IPS DF 4.7 (cell line): ENCODE data around the gene RGPD4.
"Not testable (repeated sequence)": the region's sequence is repeated elsewhere in the genome, so short reads cannot be mapped to it uniquely, and the experiment has no call there.

Experiments
- DNase-seq: peaks from one replicate; pipeline ENCODE4 v3.0.0-alpha.2; 2013; ENCODE audit warnings: low spot score; ENCODE audit errors: extremely low read depth

Gene RGPD4

DNA sequence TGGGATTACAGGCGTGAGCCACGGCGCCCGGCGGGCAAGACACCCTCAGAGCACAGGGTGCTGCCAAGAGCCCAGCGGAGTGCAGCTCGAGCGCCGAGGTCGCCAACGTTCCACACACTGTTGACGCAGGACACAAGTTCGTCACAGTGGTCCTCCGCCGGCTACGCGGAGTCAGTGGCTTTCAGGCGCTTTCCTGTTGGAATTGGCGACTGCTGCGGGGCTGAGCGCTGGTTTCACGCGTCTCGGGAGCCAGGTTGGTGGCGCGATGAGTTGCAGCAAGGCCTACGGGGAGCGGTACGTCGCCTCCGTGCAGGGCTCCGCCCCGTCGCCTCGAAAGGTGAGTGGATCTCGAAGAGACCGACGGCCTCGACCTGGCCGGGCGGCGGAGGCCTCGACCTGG lies at the start of gene RGPD4:
RGPD4 (plus strand) TSS at position 144 of the 400 bp plus-strand sequence; CDS start at position 266, 122 bp downstream.
- DNase-seq, result not testable (repeated sequence)

DNA sequence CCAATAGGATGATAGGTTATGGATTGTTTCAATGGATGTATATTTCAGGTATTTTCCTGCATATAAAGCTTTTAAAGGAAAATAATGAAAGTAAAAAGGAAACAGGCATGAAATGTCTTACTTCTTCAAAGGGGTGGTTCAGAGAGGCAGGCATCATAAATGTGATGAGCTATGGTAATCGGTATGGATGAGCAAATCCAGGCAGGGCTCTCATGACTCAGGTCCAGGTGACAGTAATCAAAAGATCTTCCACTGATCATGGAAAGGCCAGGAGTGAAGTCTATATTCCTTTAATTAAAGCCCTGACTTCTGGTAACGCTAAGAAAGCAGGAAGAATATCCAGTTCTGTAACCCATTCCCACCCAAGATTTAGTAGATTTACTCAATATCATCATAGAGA lies 48.7 kb upstream of the RGPD4 start:
- no peak for DNase-seq

DNA sequence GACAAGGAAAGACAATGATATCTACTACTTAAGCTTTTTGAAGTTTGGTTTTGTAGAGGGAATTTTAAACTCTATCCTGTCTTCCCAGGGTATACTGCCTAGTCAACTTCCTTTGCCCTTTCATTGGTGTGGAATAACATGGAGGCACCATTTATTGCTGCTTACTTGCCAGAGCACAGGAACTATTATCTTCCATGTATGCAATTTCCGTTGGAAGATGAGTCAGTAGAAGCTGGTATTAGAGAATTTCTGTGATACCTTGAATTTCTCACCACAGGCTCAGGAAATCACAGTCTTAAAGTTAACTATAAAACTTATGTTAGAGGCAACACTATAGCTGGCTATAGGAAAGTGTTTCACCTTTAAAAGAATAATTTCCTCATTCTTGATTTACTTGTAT lies 40.9 kb upstream of the RGPD4 start:
- DNase-seq, result no peak

DNA sequence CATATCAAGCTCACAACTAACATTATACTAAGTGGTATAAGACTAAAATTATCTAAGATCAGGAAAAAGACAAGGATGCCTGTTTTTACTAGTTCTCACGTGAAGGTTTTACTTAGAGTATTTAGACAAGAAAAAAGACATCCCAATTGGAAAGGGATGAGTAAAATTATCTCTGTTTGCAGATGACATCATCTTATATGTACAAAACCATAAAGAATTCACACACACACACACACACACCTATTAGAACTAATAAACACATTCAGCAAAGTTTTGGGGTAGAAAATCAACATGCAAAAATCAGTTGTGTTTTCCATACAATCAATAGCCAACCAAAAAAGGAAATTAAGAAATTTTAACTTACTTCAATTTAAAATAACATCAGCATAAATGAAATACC lies 35.9 kb upstream of the RGPD4 start:
- DNase-seq, result no peak

DNA sequence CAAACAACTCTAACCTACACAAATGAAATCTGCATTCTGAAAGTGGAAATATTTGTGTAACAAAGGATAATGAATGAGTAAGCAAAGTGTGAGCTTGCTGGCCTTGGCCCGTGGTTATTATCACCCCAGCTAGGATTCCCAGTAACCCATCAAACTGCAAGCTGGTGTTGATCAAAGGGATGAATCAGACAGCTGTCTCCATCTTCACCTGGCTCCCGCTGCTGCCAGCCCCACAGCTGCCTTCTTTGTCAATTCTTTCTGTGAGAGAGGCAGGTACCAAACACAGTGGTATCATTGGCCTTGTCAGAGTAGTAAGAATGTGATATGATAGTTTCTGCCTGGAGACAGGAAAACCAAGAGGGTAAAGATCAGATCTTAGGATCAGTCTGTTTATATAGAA lies 25.2 kb upstream of the RGPD4 start:
- DNase-seq, result no peak

DNA sequence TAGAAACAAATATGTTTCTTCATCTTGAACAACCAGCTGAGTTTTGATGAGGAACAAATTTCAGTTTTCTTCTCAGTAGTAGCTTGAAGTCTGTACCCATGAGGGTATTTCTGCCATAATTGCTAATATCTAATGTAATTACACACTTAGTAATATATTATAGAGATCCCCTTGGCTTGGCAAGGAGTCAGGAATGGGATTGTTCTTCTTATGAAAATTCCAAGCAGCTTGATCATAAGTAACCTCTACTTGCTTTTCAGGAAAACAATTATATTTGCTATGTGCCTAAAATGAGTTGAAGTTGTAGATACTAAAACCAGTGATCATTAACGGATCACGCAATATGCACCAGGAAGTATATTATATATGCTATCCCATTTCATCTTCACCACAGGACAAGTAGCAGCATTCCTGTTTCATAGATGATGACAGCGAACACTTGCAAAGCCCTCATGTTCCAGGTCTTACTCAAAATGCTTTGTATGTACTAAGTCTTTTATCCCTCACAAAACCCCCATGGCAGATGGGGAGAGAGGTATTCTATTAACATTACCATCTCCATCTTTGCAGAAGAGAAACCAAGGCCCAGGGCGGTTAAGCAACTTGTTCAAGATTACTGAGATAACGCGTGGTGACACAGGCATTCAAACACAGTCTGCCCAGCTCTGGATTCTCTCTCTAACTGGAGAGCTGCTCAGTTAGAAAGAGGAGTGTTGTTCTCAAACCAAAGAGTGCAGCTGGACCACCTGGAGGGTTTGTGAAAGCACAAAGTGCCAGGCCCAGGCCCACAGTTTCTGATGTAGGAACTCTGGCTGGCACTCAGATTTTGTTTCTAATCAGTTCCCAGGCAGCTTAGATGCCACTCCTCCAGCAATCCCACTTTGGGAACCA lies 21.8 kb upstream of the RGPD4 start:
- no peak for DNase-seq

DNA sequence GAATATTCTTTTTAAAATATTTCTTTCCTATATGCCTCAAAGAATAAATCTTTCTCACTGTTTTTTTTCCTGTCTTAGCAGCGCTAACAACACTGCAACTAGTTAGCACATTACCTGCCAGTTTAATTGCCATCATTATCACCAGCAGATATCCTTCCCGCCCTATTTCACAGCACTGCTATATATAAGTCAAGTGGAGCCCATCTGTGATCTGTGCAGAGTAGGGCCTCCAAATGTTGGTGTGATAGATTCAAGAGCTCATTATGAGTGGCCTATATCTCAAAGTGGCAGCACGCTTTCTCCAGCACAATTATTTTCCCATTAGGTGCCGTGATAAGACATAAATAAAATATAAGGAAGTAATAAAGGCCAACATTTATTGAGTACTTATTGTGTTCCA lies 19.8 kb upstream of the RGPD4 start:
- DNase-seq, result no peak

DNA sequence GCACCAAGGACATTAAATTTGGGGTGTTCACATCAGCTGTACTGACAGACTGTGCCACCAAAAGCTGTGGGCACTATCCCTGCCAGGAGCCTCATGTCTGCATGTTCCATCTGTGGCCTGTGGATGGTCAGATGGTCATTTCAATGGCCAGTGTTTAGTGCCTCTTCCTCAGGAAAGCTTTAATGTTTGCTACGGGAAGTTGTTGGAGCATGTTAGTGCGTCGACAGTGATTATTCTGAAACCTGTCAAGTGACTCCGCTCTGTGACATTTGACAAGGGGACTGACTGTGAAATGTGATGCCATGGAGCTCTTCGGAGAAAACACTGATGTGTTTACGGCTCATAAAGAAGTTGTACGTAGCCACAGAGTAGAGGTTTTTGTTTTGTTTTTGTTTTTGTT lies 18.7 kb upstream of the RGPD4 start:
- DNase-seq, result no peak

DNA sequence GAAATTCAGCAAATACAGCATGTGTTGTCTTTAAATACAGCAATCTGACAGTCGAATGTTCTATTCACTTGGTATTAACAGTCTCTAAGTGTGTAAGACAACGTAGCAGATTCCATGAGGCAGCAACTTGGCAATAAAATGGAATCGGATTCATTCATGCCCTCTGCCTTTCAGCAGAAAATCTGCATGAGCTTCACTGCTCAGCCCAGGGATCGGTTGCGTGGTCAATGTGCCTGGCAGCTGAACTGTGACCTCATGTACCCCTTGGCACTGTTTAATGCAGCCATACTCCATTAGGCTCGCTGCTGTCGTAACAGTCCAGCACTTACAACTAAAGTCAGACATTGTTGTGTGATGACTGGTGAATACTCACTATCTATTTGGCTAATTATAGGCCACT lies 17.7 kb upstream of the RGPD4 start:
- no peak for DNase-seq

DNA sequence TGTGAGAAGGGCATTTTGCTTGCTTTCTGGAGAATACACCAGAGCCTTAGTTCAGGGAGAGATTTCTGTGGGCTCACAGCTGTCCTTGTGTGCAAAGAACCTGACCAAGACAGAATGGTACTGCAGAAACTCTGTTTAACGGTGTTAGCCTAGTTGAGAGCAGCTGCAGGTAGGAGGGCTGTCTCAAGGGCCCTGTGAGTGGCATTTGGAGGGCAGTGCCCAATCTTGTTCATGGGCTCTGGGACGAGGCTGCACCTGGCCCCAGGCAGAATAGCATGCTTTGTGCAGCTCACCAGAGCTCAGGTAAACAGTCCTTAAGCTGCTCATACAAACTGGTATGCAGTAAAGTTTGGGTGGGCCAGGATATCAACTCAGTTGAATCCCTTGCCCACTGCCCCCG lies 16.9 kb upstream of the RGPD4 start:
- no peak for DNase-seq

DNA sequence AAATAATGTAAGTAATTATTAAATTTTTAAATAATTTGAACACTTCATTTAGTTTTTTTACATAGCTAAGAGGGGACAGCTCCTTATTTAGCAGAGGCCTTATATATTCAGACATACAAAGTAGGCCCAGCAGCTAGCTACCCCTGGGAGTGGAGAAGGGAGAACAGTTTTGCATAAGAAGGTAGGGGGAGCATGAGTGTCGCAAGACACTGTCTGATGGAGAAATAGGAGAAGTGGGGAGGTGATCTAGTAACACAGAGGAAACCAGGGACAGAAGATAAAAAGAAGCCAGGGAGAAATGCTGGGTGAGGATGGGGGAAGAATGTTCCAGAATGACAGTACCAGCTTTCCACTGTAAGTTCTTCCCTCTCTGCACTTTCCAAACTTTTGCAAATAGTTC lies 16.0 kb upstream of the RGPD4 start:
- no peak for DNase-seq

DNA sequence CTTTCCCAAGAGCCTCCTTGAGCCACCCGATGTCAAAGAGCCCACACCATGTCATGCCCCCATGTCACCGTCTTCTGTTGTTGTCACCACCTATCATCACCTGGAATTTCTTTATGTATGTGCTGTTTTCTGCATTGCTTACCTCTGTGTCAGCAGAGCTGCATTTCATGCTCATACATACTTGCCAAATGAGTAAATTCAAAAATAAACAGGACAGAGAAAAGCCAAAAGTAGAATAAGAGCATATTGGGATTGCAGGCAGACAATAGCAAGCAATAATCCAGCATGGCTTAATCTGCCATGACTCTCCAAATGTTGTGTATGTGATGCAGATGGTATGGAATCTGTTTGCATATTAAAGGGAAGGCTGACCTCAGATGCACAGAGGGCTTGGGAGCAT lies 15.3 kb upstream of the RGPD4 start:
- no peak for DNase-seq

DNA sequence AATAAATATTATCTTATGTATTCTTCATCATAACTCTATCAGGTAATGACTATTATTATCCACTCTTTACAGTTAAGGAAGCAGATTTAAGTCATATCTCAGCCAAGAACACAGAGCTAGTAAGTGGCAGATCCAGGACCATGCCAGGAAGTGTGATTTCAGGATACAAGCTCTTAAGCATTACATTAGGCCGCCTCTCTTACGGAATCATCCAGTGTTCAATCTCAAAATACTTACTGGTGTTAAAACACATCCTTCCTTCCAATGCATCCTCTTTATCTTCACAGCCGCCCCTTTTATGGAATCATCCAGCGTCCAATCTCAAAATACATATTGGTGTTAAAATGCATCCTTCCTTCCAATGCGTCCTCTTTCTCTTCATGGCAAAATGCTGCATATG lies 14.7 kb upstream of the RGPD4 start:
- no peak for DNase-seq

DNA sequence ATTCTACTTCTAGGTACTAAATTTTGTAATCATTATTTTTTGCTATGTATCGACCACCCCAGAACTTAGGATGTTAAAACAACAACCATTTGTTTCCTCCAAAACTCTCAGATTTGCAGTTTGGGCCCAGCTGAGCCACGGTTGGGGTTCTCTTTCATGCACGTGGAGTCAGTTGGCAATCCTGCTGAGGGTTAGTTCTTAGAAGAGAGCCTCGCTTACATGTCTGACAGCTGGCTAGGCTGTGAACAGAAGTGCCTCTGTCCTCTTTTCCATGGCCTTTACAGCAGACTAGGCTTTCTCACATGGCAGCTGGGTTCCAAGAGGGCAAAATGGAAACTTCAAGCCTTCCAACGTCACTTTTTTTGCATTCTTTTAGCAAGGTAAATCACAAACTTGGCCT lies 9.3 kb upstream of the RGPD4 start:
- DNase-seq, result no peak

DNA sequence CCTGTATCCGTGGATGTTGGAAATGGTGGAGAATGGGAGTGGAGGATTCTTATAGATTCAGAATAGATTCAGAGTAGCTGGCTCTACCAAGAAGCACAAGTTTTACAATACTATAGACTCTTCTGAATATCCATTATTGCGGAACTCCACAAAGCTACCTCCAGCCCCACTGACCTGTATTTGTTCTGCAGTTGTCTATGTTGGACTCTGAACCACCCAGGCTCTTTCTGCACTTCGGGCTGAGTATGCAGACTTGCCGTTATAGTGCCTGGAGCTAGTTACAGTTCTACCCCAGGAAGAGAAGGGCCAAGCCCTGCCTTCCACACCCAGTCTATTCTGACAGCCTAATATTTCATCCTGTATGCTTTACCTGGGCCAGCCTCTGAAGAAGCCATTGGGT lies 4.4 kb upstream of the RGPD4 start:
- DNase-seq, result no peak

DNA sequence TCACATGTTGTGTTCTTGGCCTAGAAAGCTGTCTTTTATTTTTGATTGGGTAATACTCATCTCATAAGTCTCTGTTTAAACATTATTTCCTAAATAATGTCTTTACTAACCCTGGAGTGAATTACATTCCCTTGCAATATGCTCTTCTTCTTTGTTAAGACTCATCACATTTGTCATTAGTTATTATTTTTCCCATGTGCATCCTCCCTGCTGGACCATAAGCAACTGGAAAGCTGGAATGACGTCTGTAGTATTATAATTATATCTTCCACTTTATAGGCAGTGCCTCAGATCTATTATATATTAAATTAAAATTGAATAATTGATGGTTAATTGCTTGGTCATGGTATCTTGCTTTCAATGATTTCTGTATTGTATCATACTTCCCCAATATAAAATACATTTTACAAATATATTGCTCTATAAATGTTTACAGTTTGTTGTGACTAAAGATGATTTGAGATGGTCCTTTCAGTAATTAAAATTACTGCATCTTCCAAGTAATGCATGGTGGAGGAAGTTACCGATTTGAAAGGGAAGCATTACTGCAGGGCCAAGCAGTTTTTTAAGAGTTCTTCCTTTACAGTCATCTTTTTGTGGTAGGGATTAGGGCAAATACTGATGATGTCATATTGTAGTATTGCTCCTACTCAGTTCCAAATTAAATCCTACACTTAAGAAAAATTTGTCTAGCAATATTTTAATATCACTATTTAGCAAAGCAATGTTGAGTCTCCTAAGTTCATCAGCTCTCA lies 2.1 kb upstream of the RGPD4 start:
- DNase-seq, result no peak

DNA sequence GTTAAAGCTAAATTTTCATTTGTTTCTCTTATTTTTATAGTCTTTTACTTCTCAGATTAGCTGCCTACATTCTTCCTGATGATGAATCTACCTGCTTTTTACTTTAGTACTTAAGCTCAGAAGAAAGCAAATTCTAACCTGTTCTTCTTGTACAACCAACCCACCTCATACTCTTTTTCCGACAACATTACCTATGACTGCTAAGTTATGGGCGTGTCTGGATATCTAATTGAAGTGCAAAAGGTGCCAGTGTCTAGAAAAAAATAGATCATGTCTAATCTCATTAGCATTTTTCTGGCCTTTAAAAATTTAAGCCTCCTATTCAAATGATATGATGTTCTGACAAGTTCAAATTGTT lies 1.5 kb upstream of the RGPD4 start:
- DNase-seq, result no peak

DNA sequence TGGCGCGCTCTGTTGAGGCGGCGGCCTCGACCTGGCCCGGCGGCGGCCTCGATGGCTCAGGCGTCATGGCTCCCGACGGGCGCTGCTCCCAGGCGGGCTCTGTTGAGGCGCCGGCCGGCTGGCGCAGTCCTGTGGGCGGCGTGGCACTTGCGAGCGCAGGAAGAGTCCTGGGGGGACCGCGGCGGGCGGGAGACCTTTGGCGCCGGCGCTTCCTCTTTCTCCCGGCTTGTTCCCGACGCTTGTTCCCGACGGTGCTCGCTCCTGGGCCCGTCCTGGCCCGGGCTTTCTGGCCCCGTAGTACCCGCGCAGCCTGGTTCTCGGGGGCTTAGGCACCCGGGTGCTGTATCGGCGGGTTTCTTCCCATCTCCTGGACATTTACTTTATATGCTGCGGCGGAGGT lies 2.8 kb downstream of the RGPD4 start:
- not testable (repeated sequence) for DNase-seq

DNA sequence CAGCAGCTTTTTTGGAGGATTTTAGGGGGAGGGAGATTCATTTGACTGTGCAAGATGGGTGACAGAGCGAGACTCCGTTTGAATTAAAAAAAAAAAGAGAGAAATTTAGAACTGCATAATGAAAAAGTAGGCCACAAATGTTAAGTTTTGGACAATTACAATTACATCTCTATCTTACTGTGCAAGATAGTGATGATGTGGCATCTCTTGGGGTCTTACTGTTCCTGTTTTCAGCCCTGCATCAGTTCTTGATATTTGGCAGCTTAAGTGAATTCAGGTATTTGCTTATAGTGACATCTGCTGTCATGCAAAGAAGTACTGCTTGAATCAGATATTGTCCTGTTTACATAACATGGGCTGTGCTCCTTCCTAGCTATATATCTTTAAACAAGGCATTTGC lies 6.5 kb downstream of the RGPD4 start:
- not testable (repeated sequence) for DNase-seq

DNA sequence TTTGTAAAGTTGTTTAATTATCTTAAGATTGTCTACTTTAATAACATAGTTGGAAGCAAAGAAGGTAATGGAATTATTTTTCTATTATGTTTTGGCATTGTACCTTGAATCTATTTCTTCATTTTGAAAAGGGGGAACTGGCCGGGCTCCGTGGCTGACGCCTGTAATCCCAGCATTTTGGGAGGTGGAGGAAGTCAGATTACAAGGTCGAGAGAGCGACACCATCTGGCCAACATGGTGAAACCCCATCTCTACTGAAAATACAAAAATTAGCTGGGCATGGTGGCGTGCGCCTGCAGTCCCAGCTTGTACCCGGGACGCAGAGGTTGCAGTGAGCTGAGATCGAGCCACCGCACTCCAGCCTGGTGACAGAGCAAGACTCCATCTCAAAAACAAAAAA lies 6.9 kb downstream of the RGPD4 start:
- DNase-seq, result not testable (repeated sequence)

DNA sequence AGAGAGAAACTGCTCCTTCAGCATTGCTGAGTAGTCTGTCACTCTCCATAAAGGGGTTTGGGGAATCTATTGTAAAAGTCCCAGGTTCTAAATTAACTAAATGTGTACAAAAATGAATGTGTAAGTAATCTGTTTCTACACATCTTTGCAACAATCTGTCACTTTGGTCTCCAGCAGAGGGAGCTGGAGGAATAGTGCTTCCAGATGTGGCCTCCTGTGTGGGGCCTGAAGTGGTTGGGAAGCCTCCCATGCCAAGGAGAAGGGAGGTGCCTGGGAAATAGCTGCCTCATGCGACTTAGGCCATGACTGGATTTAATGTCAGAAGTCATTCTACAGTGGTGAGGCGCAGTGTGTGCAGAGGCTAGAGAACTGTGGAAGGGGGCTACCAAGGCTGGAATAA lies 89.4 kb downstream of the RGPD4 start:
- not testable (repeated sequence) for DNase-seq

DNA sequence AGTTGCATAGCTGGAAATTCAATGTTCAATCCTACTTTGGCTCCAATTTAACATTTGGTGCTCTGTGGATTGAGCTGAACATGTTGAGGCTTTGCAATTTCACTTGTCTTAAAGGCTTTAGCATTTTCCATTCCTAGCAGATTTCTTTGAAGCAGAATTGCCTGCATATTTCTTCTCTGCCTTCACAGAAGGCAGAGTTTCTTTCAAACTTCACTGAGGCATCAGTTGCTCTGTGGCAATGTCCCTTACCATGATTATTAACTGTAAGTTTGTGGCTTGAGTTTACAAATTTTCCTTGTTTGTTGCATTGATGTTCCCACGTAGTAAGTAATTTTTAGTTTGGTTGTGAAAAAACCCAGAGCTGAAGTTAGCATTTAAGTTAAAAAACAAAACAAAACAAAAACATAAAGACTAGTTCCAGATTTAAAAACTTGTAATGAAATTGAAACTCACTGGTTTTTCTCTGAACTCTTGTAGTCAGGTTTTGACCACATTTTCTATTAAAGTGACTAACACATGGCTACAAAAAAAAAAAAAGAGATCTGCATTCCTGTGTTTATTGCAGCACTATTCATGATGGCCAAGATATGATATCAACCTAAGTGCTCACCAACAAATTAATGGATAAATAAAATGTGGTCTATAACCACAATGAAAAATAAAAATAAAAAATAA lies 90.1 kb downstream of the RGPD4 start:
- not testable (repeated sequence) for DNase-seq
